Memory B cell (primary cell): ENCODE data around the gene TTC28.
"Not testable (repeated sequence)": the region's sequence is repeated elsewhere in the genome, so short reads cannot be mapped to it uniquely, and the experiment has no call there.

ENCODE experiments used
- ATAC-seq: fragments of 150-1000 bp; cut with Tn5 transposase; 2 replicates; pipeline ENCODE4 v1.10.0; 2021; ENCODE audit warnings: low read depth, mild to moderate bottlenecking, moderate library complexity
- DNase-seq, 2 donors: peaks; one replicate each; pipeline ENCODE4 v3.0.0; 2022; ENCODE audit warnings: low spot score in 2 of 2
- H3K27ac Mint-ChIP-seq: one replicate; pipeline ENCODE4 v1.8.0; 2022; ENCODE audit warnings: mild to moderate bottlenecking, moderate library complexity, mixed read lengths
- H3K27me3 Mint-ChIP-seq: one replicate; pipeline ENCODE4 v1.8.0; 2022; ENCODE audit warnings: mixed read lengths
- H3K36me3 Mint-ChIP-seq: one replicate; pipeline ENCODE4 v1.8.0; 2022; ENCODE audit warnings: mild to moderate bottlenecking, mixed read lengths
- H3K4me1 Mint-ChIP-seq: one replicate; pipeline ENCODE4 v1.8.0; 2022; ENCODE audit warnings: mixed read lengths
- H3K4me3 Mint-ChIP-seq: one replicate; pipeline ENCODE4 v1.8.0; 2022; ENCODE audit warnings: mild to moderate bottlenecking, moderate library complexity, mixed read lengths
- H3K9me3 Mint-ChIP-seq: one replicate; pipeline ENCODE4 v1.8.0; 2022; ENCODE audit warnings: mixed read lengths

Gene TTC28

DNA sequence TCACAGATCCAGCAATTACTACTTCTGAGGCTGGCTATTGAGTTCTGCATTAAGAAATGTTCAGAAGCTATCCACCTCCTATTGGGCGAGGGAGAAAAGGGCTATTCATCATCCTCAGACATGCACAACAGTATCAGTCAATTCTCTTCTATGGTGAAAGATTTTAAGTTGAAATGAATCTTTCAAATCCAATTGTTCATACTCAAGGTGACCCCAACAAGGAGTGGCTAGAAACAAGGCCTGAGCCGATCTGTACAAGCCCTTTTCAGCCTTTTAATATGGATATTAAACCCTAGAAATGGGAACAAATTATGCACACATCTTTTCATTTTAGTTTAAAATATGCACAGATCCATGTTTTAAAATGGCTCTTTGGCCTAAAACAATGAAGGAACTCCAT, 457.1 kb downstream of the TTC28 start:
- ATAC-seq: no peak
- no peak overlapping the region for H3K27ac Mint-ChIP-seq
- peaks cover 2% of the 10 kb centered on the region for H3K27me3 Mint-ChIP-seq
- H3K4me1 Mint-ChIP-seq: no peaks in the 10 kb centered on the region
- no peak overlapping the region for H3K4me3 Mint-ChIP-seq
- H3K9me3 Mint-ChIP-seq: no peaks in the 10 kb centered on the region
- no peak for DNase-seq
- H3K36me3 Mint-ChIP-seq: no peaks in the 10 kb centered on the region

DNA sequence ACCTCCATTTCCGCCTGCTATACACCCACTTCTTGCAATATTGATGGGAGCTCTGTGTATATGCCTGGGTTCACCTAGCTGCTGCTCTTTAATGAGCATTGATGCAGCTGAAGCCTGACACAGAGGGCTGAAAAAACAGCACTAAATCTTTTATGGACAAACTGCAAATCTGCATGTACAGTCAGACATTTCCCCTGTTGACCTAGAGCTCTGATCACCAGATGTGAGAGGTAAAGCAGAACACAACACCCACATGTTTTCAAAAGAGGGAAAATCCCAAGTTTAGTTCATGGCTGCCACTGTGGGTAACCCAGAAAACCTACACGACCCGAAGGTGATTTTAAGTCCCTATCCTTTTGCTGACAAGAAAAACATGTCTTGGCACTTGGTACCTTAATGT, 457.6 kb downstream of the TTC28 start:
- DNase-seq: no peak
- Mint-ChIP-seq H3K36me3 (no peaks in the 10 kb centered on the region), H3K27ac (no peak overlapping the region), H3K4me3 (no peak overlapping the region), H3K9me3 (no peaks in the 10 kb centered on the region), H3K27me3 (peaks cover 2% of the 10 kb centered on the region), H3K4me1 (no peaks in the 10 kb centered on the region)
- ATAC-seq: no peak

DNA sequence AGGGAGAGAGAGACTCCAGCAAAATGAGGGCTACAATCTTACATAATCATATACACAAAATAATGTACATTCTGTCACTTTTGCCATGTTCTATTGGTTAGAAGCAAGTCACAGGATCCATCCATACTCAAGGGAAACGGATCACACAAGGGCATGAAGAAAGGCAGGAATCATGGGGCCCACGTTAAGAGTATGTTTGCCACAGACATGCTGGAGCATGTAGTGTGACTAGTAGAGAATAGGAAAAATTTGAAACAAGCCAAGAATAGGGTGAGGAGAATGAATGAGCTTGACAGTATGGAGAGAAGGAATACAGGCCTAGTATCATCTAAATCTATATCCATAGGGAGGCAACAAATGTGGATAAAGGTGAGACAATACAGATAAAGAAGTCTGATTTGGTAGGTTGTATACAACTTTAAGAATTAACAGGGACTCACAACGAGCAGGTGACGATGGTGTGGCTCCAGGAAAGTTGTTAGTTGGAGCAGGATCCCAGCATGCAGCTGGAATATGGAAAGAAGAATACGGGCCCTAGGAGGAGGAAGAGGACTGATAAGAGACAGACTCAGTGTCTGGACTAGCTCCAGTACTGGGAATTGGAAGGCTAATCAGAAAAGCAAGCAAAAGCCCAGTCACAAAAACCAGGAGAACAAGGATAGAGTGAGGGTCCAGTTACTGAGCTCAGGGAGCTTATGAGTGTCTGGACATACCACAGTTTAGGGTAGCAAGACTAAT, 458.8 kb downstream of the TTC28 start:
- Mint-ChIP-seq H3K27me3 (no peaks in the 10 kb centered on the region), H3K9me3 (no peaks in the 10 kb centered on the region), H3K27ac (no peak overlapping the region), H3K4me1 (no peaks in the 10 kb centered on the region), H3K36me3 (no peaks in the 10 kb centered on the region), H3K4me3 (no peak overlapping the region)
- DNase-seq (no peak), ATAC-seq (no peak)

DNA sequence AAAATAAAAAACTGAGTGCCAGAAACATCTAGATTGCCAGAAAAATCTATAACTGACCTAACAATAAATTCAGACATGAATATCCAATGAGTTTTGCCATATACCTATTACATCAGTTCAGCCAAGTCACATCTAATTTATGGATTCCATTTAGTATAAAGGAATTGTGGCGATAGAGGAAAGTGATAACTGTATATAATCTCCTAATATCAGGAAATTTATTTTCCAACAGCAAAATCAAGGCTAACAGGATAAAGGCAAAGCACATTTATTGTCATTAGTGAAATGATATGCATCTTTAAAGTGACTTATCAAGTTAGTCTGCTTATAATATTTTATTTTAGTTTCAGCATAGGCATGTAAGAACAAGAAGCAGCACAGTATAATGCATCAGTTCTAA, 462.4 kb downstream of the TTC28 start:
- Mint-ChIP-seq H3K4me3 (no peak overlapping the region), H3K9me3 (no peaks in the 10 kb centered on the region), H3K27me3 (no peaks in the 10 kb centered on the region), H3K4me1 (no peaks in the 10 kb centered on the region), H3K27ac (no peak overlapping the region), H3K36me3 (no peaks in the 10 kb centered on the region)
- no peak for DNase-seq
- ATAC-seq: no peak

DNA sequence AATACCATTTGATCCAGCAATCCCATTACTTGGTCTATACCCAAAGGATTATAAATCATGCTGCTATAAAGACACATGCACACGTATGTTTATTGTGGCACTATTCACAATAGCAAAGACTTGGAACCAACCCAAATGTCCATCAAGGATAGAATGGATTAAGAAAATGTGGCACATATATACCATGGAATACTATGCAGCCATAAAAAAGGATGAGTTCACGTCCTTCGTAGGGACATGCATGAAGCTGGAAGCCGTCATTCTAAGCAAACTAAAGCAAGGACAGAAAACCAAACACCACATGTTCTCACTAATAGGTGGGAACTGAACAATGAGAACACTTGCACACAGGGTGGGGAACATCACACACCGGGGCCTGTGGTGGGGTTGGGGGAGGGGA, 464.9 kb downstream of the TTC28 start:
- not testable (repeated sequence) for H3K27me3 Mint-ChIP-seq, ATAC-seq, H3K4me3 Mint-ChIP-seq, DNase-seq, H3K27ac Mint-ChIP-seq, H3K4me1 Mint-ChIP-seq, H3K36me3 Mint-ChIP-seq, H3K9me3 Mint-ChIP-seq

DNA sequence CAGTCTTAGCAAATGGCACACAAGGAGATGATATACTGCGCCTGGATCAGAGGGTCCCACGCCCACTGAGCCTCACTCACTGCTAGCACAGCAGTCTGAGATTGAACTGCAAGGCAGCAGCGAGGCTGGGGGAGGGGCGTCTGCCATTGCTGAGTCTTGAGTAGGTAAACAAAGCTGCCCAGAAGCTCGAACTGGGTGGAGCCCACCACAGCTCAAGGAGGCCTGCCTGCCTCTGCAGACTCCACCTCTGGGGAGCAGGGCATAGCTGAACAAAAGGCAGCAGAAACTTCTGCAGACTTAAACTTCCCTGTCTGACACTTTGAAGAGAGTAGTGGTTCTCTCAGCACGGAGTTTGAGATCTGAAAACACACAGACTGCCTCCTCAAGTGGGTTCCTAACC, 470.2 kb downstream of the TTC28 start:
- ATAC-seq, H3K9me3 Mint-ChIP-seq, H3K27ac Mint-ChIP-seq, H3K4me1 Mint-ChIP-seq, DNase-seq, H3K36me3 Mint-ChIP-seq, H3K27me3 Mint-ChIP-seq, H3K4me3 Mint-ChIP-seq: not testable (repeated sequence)

DNA sequence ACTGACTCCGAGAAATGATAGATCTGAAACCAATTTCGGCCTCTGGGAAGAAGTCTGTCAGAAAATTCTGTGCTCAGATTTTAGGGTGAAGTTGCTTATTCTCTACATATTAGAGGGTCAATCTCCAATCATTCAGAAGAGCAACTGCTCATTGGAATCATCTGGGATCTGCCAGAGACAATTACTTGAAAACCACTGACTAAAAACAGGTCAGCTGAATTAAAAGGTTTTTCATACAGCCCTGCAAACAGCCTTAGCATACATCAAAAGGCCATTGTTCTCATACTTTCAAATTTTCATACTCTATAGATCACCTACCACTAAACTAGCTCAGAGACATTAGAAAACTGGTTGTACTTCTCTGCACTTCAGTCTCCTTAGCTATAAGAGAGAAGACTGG, 470.9 kb downstream of the TTC28 start:
- DNase-seq (no peak), ATAC-seq (no peak)
- no peaks in the 10 kb centered on the region for H3K36me3 Mint-ChIP-seq
- no peak overlapping the region for H3K27ac Mint-ChIP-seq
- no peak overlapping the region for H3K4me3 Mint-ChIP-seq
- H3K27me3 Mint-ChIP-seq: peaks cover 5% of the 10 kb centered on the region
- H3K9me3 Mint-ChIP-seq: peaks cover 3% of the 10 kb centered on the region
- H3K4me1 Mint-ChIP-seq: no peaks in the 10 kb centered on the region

DNA sequence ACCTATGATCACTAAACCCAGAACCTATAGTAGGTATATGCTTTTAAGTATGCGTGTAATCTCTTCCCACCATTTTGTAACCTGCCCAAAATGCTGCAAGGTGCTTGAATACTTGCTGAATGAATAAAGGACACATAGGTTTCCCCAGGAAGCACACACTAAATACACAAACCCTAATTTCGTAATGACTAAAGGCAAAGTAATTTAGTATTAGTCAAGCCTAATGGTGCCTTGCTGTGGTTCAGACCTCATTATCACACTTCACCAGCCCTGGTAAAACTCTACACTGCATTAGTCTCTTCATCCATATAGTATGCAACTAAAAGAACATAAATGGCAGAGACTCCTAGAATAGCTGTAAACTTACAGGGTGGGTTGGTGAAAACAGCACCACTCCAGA, 471.6 kb downstream of the TTC28 start:
- ATAC-seq (no peak), DNase-seq (no peak)
- H3K36me3 Mint-ChIP-seq: no peaks in the 10 kb centered on the region
- no peak overlapping the region for H3K4me3 Mint-ChIP-seq
- H3K9me3 Mint-ChIP-seq: peaks cover 3% of the 10 kb centered on the region
- H3K27me3 Mint-ChIP-seq: peaks cover 5% of the 10 kb centered on the region
- no peaks in the 10 kb centered on the region for H3K4me1 Mint-ChIP-seq
- no peak overlapping the region for H3K27ac Mint-ChIP-seq

DNA sequence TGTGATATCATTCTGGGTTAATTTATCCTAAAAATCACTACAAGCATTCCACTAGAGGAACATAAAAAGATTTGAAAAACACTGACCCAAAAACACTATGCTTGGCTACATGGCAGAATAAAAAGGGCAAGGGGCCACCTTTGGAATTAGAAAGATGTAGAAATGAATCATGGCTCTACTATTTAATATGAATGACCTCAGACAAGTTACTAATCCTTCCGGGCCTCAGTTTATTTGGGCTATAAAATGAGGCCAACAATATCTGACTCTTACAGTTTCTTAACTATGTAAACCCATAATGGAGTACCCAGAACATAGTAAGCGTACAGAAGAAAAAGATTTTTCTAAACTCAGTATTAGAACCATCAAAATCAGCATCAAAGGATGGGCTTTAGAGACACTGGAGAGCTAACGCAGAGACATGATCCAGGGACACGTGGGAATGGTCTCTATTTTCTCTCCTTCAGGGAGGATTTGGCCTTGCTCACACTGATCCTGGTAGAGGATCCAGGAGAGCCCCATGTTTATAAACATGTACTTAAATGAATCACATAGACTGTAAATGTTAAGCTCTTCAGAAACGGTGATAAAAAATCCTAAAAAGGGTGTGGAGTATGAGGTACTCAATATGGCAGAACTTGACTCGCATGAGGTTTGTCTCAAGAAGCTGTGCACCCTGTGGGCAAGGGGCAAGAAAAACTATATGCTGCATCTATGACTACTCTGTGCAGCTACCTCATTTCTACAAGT, 472.2 kb downstream of the TTC28 start:
- ATAC-seq (no peak), DNase-seq (no peak)
- peaks cover 5% of the 10 kb centered on the region for H3K27me3 Mint-ChIP-seq
- H3K36me3 Mint-ChIP-seq: no peaks in the 10 kb centered on the region
- H3K4me3 Mint-ChIP-seq: no peak overlapping the region
- no peaks in the 10 kb centered on the region for H3K4me1 Mint-ChIP-seq
- no peak overlapping the region for H3K27ac Mint-ChIP-seq
- peaks cover 3% of the 10 kb centered on the region for H3K9me3 Mint-ChIP-seq

DNA sequence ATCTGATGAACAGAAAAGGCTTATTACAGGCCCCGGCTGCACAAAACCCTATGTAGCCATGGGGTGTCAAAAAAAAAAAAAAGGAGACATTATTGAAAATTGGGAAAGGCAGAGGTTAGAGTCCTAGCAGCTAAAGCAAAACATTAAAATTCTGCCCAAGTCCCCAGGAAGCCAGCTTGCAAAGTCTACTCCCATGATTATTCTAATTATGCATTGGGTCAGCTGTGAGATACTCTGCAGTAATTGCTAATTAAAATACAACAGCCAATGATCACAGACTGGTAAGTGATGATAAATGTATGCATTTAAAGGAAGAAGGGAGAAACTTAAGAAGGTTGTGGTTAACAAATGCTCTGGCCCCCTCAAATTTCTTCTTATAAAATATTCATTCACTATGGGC, 473.7 kb downstream of the TTC28 start:
- Mint-ChIP-seq H3K27ac (no peak overlapping the region), H3K4me3 (no peak overlapping the region), H3K27me3 (peaks cover 5% of the 10 kb centered on the region), H3K36me3 (no peaks in the 10 kb centered on the region), H3K9me3 (peaks cover 3% of the 10 kb centered on the region), H3K4me1 (no peaks in the 10 kb centered on the region)
- DNase-seq (no peak), ATAC-seq (no peak)

DNA sequence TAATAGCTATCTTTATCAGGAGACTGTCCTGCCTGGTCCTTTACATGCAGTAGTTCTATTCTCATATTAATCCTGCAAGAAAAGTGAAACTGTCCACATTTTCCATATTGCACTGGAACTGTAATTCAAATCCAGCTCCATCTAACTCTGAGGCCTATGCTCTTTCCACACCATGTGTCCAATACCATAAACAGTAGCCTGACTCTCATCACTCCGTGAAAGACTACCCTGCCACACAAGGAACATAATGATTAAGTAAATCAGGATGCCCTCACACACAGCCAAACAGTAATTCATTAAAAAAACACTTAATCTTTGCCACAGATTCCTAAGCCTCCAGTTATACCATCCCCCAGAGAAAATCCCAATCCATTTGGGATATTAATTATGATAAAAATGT, 475.3 kb downstream of the TTC28 start:
- ATAC-seq (no peak), DNase-seq (no peak)
- Mint-ChIP-seq H3K4me3 (no peak overlapping the region), H3K36me3 (no peaks in the 10 kb centered on the region), H3K9me3 (no peaks in the 10 kb centered on the region), H3K27me3 (peaks cover 3% of the 10 kb centered on the region), H3K4me1 (no peaks in the 10 kb centered on the region), H3K27ac (no peak overlapping the region)

DNA sequence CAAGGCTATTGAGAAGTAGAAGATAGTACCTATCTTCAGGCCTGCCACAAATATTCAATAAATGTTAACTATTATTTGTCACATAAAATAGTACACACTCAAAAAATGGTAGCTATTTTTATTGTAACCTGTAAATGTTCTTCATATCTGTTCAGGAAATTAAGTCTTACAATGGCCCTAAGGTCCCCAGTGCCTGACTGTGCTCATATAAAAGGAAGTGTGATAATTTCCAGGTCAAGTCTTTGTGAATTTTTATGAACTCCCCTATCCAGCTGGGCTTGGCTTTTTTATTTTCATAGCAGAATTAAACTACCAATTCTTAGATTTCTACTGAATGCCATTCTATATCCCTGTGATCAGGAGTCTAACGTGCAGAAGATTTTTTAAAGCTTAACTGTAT, 476.4 kb downstream of the TTC28 start:
- no peak overlapping the region for H3K27ac Mint-ChIP-seq
- H3K9me3 Mint-ChIP-seq: no peaks in the 10 kb centered on the region
- no peaks in the 10 kb centered on the region for H3K4me1 Mint-ChIP-seq
- no peak for ATAC-seq
- no peaks in the 10 kb centered on the region for H3K36me3 Mint-ChIP-seq
- peaks cover 3% of the 10 kb centered on the region for H3K27me3 Mint-ChIP-seq
- DNase-seq: no peak
- no peak overlapping the region for H3K4me3 Mint-ChIP-seq

DNA sequence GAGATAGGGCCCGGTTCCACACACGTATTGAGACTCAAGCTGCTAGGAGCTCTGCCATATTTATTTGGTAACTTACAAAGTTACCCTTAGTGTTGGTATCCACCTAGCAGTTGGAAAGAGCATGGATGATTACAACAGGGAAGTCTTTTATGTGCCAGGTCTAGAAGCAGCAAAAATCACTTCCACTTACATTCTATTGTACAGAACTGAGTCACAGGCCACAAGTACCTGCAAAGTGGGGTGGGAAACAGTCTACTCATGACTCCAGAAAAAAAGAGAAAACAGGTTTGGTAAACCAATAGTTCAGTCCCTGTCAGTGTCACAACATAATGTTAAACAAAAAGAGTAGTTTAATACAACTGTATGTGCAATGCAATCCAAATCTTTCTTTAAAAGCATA, 480.9 kb downstream of the TTC28 start:
- Mint-ChIP-seq H3K27me3 (peaks cover 1% of the 10 kb centered on the region), H3K36me3 (no peaks in the 10 kb centered on the region), H3K4me3 (no peak overlapping the region), H3K9me3 (no peaks in the 10 kb centered on the region), H3K27ac (no peak overlapping the region), H3K4me1 (no peaks in the 10 kb centered on the region)
- no peak for DNase-seq
- ATAC-seq: no peak

DNA sequence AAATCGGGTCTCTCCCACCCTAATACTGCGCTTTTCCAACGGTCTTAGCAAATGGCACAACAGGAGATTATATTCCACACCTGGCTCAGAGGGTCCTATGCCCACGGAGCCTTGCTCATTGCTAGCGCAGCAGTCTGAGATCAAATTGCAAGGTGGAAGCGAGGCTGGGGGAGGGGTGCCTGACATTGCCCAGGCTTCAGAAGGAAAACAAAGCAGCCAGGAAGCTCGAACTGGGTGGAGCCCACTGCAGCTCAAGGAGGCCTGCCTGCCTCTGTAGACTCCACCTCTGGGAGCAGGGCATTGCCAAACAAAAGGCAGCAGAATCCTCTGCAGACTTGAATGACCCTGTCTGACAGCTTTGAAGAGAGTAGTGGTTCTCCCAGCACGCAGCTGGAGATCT, 488.1 kb downstream of the TTC28 start:
- not testable (repeated sequence) for ATAC-seq, H3K27me3 Mint-ChIP-seq, H3K36me3 Mint-ChIP-seq, H3K9me3 Mint-ChIP-seq, H3K27ac Mint-ChIP-seq, H3K4me1 Mint-ChIP-seq, DNase-seq, H3K4me3 Mint-ChIP-seq
